ENCODE results near the gene SPR. TPM values are rescaled to one million over a fixed set of nuclear protein-coding genes. Genes with fewer than 3 reads are reported as not detected.
A peak's percentile ranks its signal among the peaks of the same experiment; 100 is the strongest.

Gene SPR
- total and polyA plus RNA-seq, 2 of the 13 experiments (the other 11 are each of a cell fraction or from before 2014, with no cell fraction given) = 34.0 to 96.0 TPM

DNA sequence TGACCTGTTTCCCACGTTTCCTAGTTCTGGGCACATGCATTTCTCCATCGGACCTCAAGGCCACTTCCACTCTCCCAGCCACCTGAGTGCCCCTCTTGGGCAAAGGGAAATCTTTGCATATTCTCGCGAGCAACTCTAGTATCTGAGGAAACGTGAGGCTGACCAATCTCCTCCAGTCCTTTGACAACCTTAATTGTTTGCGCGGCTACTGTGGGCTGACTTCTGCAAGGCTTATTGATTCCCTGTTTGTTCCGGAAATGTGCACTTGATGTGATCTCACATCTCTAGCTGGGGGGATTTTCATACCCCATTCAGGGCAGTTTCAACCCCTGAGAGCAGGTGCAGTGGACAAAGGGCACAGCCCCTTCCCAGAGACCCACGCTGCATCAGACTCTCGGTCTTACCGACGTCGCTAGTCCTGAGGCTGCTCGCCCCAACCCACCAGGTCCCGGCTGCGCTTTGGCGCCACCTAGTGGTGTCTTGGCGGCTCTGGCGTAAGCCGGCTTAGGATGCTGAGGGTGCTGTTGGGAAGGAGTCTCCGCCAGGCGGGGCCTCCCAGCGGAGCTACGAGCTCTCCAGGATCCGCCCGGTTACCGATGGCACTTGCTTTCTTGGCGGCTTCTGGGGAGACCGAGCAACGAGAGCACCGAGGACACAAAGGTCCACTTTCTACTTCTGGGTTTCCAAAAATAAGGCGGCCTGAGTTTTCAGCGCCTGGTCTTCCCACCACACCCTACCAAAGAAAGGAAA lies 24.8 kb upstream of the SPR start (continued):
- TF ChIP-seq ZNF354B (CRISPR knock-in tag; IDR thresholded peaks at IDR 0.05) (no peak), ZBTB20 (CRISPR knock-in tag; IDR thresholded peaks at IDR 0.05; ENCODE audit: borderline replicate concordance, low read depth) (no peak), SMAD3 (CRISPR knock-in tag; IDR thresholded peaks at IDR 0.05) (0 out of 2 replicates have a peak, but pooled peaks have one; percentile 48), GTF2F1 (IDR thresholded peaks at IDR 0.05; ENCODE audit: low read length) (no peak), KLF13 (CRISPR knock-in tag; IDR thresholded peaks at IDR 0.05) (no peak), ZZZ3 (CRISPR knock-in tag; IDR thresholded peaks at IDR 0.05; ENCODE audit: borderline replicate concordance) (peak; percentile 60; the same call in 1 of the 2 replicates), ZBTB1 (CRISPR knock-in tag; IDR thresholded peaks at IDR 0.05; ENCODE audit: borderline replicate concordance) (no peak), NFE2L1 (CRISPR knock-in tag; IDR thresholded peaks at IDR 0.05; ENCODE audit: borderline replicate concordance) (no peak), NFIB (CRISPR knock-in tag; IDR thresholded peaks at IDR 0.05; ENCODE audit: borderline replicate concordance) (no peak), ZNF20 (CRISPR knock-in tag; IDR thresholded peaks at IDR 0.05) (no peak), KDM3A (CRISPR knock-in tag; IDR thresholded peaks at IDR 0.05; ENCODE audit: low read depth) (no peak; the same call in 1 of the 2 replicates), CEBPB (IDR thresholded peaks at IDR 0.05; ENCODE audit: borderline replicate concordance, low read depth, low read length) (peak; percentile 27; the same call in 1 of the 2 replicates), HMGA1 (CRISPR knock-in tag; conservative IDR thresholded peaks at IDR 0.05) (no peak)
- TF ChIP-seq, protein P1, sequence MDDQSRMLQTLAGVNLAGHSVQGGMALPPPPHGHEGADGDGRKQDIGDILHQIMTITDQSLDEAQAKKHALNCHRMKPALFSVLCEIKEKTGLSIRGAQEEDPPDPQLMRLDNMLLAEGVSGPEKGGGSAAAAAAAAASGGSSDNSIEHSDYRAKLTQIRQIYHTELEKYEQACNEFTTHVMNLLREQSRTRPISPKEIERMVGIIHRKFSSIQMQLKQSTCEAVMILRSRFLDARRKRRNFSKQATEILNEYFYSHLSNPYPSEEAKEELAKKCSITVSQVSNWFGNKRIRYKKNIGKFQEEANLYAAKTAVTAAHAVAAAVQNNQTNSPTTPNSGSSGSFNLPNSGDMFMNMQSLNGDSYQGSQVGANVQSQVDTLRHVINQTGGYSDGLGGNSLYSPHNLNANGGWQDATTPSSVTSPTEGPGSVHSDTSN (CRISPR knock-in tag; IDR thresholded peaks at IDR 0.05; ENCODE audit: borderline replicate concordance) = no peak
- TF ChIP-seq, protein P2, sequence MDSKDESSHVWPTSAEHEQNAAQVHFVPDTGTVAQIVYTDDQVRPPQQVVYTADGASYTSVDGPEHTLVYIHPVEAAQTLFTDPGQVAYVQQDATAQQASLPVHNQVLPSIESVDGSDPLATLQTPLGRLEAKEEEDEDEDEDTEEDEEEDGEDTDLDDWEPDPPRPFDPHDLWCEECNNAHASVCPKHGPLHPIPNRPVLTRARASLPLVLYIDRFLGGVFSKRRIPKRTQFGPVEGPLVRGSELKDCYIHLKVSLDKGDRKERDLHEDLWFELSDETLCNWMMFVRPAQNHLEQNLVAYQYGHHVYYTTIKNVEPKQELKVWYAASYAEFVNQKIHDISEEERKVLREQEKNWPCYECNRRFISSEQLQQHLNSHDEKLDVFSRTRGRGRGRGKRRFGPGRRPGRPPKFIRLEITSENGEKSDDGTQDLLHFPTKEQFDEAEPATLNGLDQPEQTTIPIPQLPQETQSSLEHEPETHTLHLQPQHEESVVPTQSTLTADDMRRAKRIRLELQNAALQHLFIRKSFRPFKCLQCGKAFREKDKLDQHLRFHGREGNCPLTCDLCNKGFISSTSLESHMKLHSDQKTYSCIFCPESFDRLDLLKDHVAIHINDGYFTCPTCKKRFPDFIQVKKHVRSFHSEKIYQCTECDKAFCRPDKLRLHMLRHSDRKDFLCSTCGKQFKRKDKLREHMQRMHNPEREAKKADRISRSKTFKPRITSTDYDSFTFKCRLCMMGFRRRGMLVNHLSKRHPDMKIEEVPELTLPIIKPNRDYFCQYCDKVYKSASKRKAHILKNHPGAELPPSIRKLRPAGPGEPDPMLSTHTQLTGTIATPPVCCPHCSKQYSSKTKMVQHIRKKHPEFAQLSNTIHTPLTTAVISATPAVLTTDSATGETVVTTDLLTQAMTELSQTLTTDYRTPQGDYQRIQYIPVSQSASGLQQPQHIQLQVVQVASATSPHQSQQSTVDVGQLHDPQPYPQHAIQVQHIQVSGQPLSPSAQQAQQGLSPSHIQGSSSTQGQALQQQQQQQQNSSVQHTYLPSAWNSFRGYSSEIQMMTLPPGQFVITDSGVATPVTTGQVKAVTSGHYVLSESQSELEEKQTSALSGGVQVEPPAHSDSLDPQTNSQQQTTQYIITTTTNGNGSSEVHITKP (CRISPR knock-in tag; IDR thresholded peaks at IDR 0.05; ENCODE audit: low read depth) = no peak
- TF ChIP-seq, protein P3, sequence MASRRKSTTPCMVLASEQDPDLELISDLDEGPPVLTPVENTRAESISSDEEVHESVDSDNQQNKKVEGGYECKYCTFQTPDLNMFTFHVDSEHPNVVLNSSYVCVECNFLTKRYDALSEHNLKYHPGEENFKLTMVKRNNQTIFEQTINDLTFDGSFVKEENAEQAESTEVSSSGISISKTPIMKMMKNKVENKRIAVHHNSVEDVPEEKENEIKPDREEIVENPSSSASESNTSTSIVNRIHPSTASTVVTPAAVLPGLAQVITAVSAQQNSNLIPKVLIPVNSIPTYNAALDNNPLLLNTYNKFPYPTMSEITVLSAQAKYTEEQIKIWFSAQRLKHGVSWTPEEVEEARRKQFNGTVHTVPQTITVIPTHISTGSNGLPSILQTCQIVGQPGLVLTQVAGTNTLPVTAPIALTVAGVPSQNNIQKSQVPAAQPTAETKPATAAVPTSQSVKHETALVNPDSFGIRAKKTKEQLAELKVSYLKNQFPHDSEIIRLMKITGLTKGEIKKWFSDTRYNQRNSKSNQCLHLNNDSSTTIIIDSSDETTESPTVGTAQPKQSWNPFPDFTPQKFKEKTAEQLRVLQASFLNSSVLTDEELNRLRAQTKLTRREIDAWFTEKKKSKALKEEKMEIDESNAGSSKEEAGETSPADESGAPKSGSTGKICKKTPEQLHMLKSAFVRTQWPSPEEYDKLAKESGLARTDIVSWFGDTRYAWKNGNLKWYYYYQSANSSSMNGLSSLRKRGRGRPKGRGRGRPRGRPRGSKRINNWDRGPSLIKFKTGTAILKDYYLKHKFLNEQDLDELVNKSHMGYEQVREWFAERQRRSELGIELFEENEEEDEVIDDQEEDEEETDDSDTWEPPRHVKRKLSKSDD (CRISPR knock-in tag; IDR thresholded peaks at IDR 0.05; ENCODE audit: low read depth) = no peak
- TF ChIP-seq, protein P4, sequence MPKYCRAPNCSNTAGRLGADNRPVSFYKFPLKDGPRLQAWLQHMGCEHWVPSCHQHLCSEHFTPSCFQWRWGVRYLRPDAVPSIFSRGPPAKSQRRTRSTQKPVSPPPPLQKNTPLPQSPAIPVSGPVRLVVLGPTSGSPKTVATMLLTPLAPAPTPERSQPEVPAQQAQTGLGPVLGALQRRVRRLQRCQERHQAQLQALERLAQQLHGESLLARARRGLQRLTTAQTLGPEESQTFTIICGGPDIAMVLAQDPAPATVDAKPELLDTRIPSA (CRISPR knock-in tag; IDR thresholded peaks at IDR 0.05; ENCODE audit: borderline replicate concordance) = no peak
